H1 (cell line): Measurements from ENCODE around the gene TBX3. TPM values are rescaled to one million over a fixed set of nuclear protein-coding genes. Genes with fewer than 3 reads are reported as not detected.
A peak's percentile ranks its signal among the peaks of the same experiment; 100 is the strongest.

Source experiments
- BACH1 ChIP-seq: IDR thresholded peaks from 2 replicates; pipeline ENCODE4 v1.6.1; 2012; ENCODE audit warnings: low read length, improper control_type of control experiment
- CREB1 ChIP-seq: IDR thresholded peaks from 2 replicates; pipeline ENCODE4 v1.6.1; 2012; ENCODE audit warnings: inconsistent platforms
- CTBP2 ChIP-seq: IDR thresholded peaks from 2 replicates; pipeline ENCODE4 v1.7.0; 2011; ENCODE audit warnings: borderline replicate concordance, mild to moderate bottlenecking, moderate library complexity, mixed read lengths, low read length; ENCODE audit not compliant: insufficient read depth, insufficient read length
- HDAC2 ChIP-seq, 2 experiments: fragments of 300-600 bp in 1 of 2; sonication (generic) in 1 of 2; IDR thresholded peaks; 2 replicates each; pipeline ENCODE4 v1.6.1; 2011 to 2012; ENCODE audit warnings: low read depth in 2 of 2, low read length in 2 of 2, mild to moderate bottlenecking in 2 of 2, moderate library complexity in 2 of 2, borderline replicate concordance in 1 of 2, inconsistent platforms in 1 of 2
- HDAC6 ChIP-seq: IDR thresholded peaks from one replicate; pipeline ENCODE4 v1.7.1; 2012; ENCODE audit warnings: low read depth, mild to moderate bottlenecking, inconsistent platforms, low read length, moderate library complexity
- KDM1A ChIP-seq: fragments of 200-600, 300-600 bp; sonication (generic); IDR thresholded peaks from 2 replicates; pipeline ENCODE4 v1.7.1; 2016; ENCODE audit warnings: mild to moderate bottlenecking, low read length, borderline replicate concordance
- MAFK ChIP-seq: IDR thresholded peaks from 2 replicates; pipeline ENCODE4 v1.6.1; 2012; ENCODE audit warnings: low read depth, mild to moderate bottlenecking, improper control_type of control experiment, low read length
- MAX ChIP-seq: IDR thresholded peaks from 2 replicates; pipeline ENCODE4 v1.6.1; 2012; ENCODE audit warnings: inconsistent platforms
- PHF8 ChIP-seq: fragments of 200-600 bp; sonication (generic); conservative IDR thresholded peaks from 2 replicates; pipeline ENCODE4 v1.7.1; 2012; ENCODE audit warnings: low read depth, mild to moderate bottlenecking, inconsistent platforms, low read length, moderate library complexity
- POLR2A ChIP-seq, 2 experiments: IDR thresholded peaks; 1 replicate in 1 of 2; 2 replicates in 1 of 2; pipeline ENCODE4 v1.6.1; 2011; ENCODE audit warnings: low read depth in 2 of 2, low read length in 2 of 2, mild to moderate bottlenecking in 2 of 2; ENCODE audit errors: control extremely low read depth in 1 of 2
- POLR2AphosphoS5 ChIP-seq: IDR thresholded peaks from 2 replicates; pipeline ENCODE4 v1.6.1; 2011; ENCODE audit warnings: low read depth, low read length
- RAD21 ChIP-seq, 2 experiments: IDR thresholded peaks in 1 of 2; conservative IDR thresholded peaks in 1 of 2; 2 replicates each; pipeline ENCODE4 v1.6.1; 2011; ENCODE audit warnings: low read depth in 2 of 2, low read length in 2 of 2, improper control_type of control experiment in 1 of 2, inconsistent platforms in 1 of 2, mild to moderate bottlenecking in 1 of 2, moderate library complexity in 1 of 2
- RBBP5 ChIP-seq: IDR thresholded peaks from 2 replicates; pipeline ENCODE4 v1.7.1; 2012; ENCODE audit warnings: low read depth, mild to moderate bottlenecking, inconsistent platforms, low read length, moderate library complexity, borderline replicate concordance
- RNF2 ChIP-seq: fragments of 200-900, 300-1000 bp; sonication (generic); IDR thresholded peaks from 2 replicates; pipeline ENCODE4 v1.7.1; 2016; ENCODE audit warnings: borderline replicate concordance, low read depth, mild to moderate bottlenecking, antibody characterized with exemption, low read length; ENCODE audit not compliant: poor library complexity, severe bottlenecking; ENCODE audit errors: missing control alignments
- RXRA ChIP-seq: IDR thresholded peaks from 2 replicates; pipeline ENCODE4 v1.6.1; 2011; ENCODE audit warnings: low read depth, mild to moderate bottlenecking, low read length, moderate library complexity; ENCODE audit not compliant: insufficient read depth
- SIN3A ChIP-seq, 2 experiments: IDR thresholded peaks in 1 of 2; conservative IDR thresholded peaks in 1 of 2; 2 replicates each; pipeline ENCODE4 v1.6.1; 2011 to 2012; ENCODE audit warnings: low read length in 2 of 2, improper control_type of control experiment in 1 of 2, low read depth in 1 of 2, mild to moderate bottlenecking in 1 of 2
- SRF ChIP-seq: IDR thresholded peaks from 2 replicates; pipeline ENCODE4 v1.6.1; 2011; ENCODE audit warnings: mild to moderate bottlenecking, low read depth, low read length, moderate library complexity
- TAF1 ChIP-seq: IDR thresholded peaks from 2 replicates; pipeline ENCODE4 v1.6.1; 2011; ENCODE audit warnings: mild to moderate bottlenecking, low read depth, low read length
- TAF7 ChIP-seq: optimal IDR thresholded peaks from 2 replicates; pipeline ENCODE3; 2011; ENCODE audit warnings: low read depth, mild to moderate bottlenecking, inconsistent platforms, low read length, moderate library complexity, borderline replicate concordance
- TCF12 ChIP-seq: IDR thresholded peaks from 2 replicates; pipeline ENCODE4 v1.6.1; 2011; ENCODE audit warnings: low read depth, mild to moderate bottlenecking, low read length
- USF2 ChIP-seq: IDR thresholded peaks from 2 replicates; pipeline ENCODE4 v1.6.1; 2011; ENCODE audit warnings: low read length, improper control_type of control experiment
- polyA plus RNA-seq, 7 experiments: library from polyadenylated mRNA; depleted of rRNA in 3 of 7; stranded (reverse) in 5 of 7; unstranded in 2 of 7; fragments of >200 nt in 5 of 7; fragments of 200-250 nt in 2 of 7; gene quantifications; 1 replicate in 5 of 7; 2 replicates in 1 of 7; 4 replicates in 1 of 7; pipeline versions ENCODE4 v1.2.1 to v1.2.3, GENCODE V29; 2011 to 2013; ENCODE audit warnings: missing spikeins in 2 of 7, mixed read lengths in 2 of 7
- total RNA-seq: library from RNA; stranded (reverse); fragmentation: NEBNext Ultra II Directional; extraction: Animal tissue kit (Norgen Biotek cat#: 25700); gene quantifications from 2 replicates; pipeline ENCODE4 v1.2.1, GENCODE V29; 2021

Gene TBX3
- total and polyA plus RNA-seq, 2 of the 8 experiments (the other 6 are each of a cell fraction or from before 2014, with no cell fraction given): 0.09 to 1.0 TPM

- TF ChIP-seq RXRA (no peak), POLR2A (IDR thresholded peaks at IDR 0.05; ENCODE audit: control extremely low read depth in 1 of 2, low read depth in 2 of 2, low read length in 2 of 2) (no peak), USF2 (no peak), BACH1 (no peak), RNF2 (peak; percentile 91), SRF (no peak), HDAC6 (no peak), POLR2AphosphoS5 (no peak), RBBP5 (no peak), RAD21 (IDR thresholded peaks at IDR 0.05 in 1 of 2, conservative IDR thresholded peaks at IDR 0.05 in 1 of 2; ENCODE audit: low read depth in 2 of 2, low read length in 2 of 2) (peak; percentile 5 to 11; a peak in 1 of 4 replicates), PHF8 (no peak), MAFK (no peak), HDAC2 (IDR thresholded peaks at IDR 0.05; ENCODE audit: borderline replicate concordance in 1 of 2, low read depth in 2 of 2, low read length in 2 of 2) (no peak), KDM1A (no peak), CTBP2 (peak; percentile 24), TCF12 (no peak; the same call in 1 of the 2 replicates), TAF7 (no peak), CREB1 (no peak), TAF1 (no peak), MAX (peak; percentile 25; the same call in 1 of the 2 replicates), SIN3A (conservative IDR thresholded peaks at IDR 0.05 in 1 of 2, IDR thresholded peaks at IDR 0.05 in 1 of 2; ENCODE audit: low read depth in 1 of 2, low read length in 2 of 2) (0 out of 4 replicates have a peak, but pooled peaks of 1 of the 2 experiments have one; percentile 11)
Measured at GRCh38 chr12:114682785-114683708, 928 bp downstream of the TBX3 start (continued).
